ENCODE results near the gene CERS3.

Gene CERS3

GRCh38 chr15:100528833-100529428 lies at the start of gene CERS3:
Gene CERS3, minus strand, starts transcription at chr15:100528950. Its CDS starts 27,101 bp downstream, at chr15:100501849.
- no peak for DNase-seq

DNA sequence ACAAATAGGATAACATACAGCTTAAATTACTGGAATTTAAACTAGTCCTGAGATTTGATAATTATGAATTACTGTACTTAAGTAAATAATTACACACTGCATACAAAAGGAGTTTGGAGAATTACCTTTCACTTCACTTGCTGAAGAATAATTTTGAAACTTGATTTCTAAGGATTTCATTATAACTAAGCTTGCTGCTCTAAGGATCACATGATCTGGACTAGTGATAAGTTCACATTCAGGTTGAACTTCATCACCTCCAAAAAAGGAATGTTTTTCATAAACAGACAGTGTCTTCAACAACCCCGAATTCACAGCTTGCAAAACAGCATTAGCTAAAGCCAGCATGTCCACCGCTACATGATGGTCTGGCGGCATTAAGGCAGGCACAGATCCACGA lies 44.8 kb upstream of the CERS3 start:
- no peak for DNase-seq

GRCh38 chr15:100572362-100572983 lies 43.7 kb upstream of the CERS3 start:
- DNase-seq = no peak

- no peak for DNase-seq
These were observed 42.9 kb upstream of the CERS3 start for GRCh38 chr15:100571592-100572167.

DNA sequence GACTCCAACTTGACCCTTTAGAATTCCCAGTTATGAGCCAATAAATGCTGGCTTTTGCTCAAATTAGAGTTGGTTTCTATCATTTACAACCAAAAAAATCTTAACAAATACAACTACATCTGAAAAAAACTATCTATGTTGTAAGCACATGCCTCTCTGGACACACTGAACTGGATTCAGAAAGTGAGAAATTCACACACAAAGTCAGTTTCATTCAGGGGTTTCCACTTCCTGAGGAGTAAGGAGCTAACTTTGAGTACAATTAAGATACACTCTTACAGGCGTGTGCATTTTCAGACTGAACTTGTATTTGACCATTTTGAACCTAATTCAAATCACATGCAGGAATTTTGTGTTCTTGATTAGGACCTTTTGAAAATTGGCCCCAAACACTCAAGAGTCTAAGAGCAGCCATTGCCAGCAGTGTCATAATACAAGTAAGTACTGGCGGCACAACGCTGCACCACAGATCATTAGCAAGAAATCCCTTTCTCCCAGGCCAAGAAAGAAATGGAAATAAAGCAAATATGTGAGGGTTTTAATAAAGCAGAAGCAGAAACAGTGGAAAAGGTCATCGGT lies 42.1 kb upstream of the CERS3 start:
- no peak for DNase-seq

DNA sequence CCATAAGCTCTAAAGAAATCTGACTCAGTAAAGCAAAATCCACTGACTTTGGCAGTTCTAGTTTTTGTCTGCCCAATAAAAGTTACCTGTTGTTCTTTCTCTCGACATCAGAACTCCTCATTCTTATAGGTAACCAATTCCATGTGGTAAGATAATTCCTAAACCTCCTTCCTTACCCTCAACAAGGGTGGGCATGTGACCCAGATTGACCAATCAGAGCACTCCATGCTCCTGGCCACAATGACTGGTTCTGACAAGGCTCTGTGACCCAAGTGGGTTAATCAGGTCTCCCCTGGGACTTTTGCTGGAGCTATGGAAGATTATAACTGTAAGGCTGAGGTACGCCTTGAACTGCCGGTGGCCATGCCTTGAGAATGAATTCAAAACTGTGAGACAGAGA lies 41.5 kb upstream of the CERS3 start:
- no peak for DNase-seq

- DNase-seq = no peak
These were observed 40.6 kb upstream of the CERS3 start for GRCh38 chr15:100569391-100569790.

GRCh38 chr15:100566850-100567628 lies 38.3 kb upstream of the CERS3 start:
- no peak for DNase-seq

- no peak for DNase-seq
These were observed 36.8 kb upstream of the CERS3 start for GRCh38 chr15:100565591-100565990.

- no peak for DNase-seq
These were observed 31.6 kb upstream of the CERS3 start for GRCh38 chr15:100560323-100560722.

GRCh38 chr15:100559330-100559729 lies 30.6 kb upstream of the CERS3 start:
- DNase-seq = no peak

DNA sequence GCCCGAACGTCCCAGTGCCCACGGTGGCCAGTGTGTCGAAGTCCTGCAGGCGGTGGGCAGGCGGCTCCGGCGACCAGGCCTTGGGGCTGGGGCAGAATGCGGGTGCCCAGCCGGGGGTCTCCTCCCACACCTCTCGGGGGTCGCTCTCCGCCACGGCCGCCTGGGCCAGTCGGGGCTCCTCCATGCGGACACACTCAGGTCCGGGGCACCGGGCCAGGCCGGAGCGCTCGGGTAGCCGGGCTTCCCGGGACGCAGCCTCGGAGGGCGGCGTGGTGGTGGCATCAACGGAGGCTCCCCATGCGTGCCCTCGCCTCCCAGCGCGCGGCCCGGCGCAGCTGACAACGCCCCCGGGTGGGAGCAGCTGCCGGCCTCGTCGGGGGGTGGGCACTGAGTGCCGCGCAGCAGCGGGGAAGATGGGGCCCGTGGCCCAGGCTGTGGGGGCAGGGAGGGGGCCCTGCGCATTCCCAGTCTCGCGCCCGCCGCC lies 30.1 kb upstream of the CERS3 start:
- DNase-seq = no peak

DNA sequence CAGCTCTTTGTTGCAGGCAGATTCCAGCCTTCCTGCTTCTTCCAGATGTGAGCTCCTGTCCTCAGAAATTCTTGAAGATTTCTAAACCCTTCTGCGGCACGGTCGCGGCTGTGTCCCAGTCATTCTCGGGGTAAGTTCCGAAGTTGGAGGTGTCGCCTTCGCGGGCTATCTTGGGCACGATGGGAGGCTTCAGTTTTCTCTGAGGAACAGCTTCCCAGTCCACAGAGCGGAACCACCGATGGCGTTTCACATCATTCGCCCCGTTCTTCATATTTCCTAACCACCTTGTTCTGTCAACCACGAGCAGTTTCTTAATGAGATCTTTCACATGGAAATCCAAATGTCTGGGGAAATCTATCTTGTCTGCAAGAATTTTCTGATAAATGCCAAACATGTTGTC lies 24.7 kb upstream of the CERS3 start:
- DNase-seq = no peak

- no peak for DNase-seq
These were observed 19.2 kb upstream of the CERS3 start for GRCh38 chr15:100547961-100548360.

GRCh38 chr15:100544946-100545345 lies 16.2 kb upstream of the CERS3 start:
- DNase-seq = no peak

DNA sequence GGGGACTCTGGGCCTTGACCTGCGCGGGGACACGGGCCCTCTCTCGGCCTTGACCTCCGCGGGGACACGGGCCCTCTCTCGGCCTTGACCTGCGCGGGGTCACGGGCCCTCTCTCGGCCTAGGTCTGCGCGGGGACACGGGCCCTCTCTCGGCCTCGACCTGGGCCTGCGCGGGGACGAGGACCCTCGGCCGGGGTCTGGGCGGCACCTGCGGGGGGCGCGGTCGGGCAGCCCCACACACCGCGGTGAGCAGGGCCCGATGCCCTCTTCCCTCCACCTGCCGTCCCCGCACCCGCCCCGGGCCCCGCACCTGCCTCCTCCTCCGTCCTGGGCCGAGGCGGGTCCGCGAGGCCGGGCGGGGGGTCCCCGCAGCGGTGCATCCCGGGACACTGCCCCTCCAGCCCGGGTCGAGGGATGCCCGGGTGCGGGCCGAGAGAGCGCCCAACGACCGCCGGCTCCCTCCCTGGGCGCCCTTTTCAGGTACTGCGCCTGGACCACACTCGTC lies 15.6 kb upstream of the CERS3 start:
- DNase-seq = no peak

DNA sequence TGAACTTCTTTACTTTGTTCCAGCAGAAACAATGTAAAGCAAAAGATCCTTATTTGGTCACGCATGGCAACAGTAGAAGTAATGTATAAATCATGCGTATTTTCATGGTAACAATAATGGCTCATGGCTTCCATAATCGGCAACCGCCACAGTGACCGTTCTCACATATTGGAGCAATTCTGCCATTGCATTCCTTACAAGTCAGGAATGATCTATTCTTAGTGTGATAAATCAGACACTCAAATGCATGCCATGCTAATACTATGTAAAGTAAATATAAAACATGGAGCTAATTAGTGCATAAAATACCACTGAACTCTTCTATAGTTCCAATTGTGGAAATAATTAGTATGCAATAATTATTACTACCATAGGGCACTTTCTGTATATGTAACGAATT lies 13.5 kb upstream of the CERS3 start:
- DNase-seq = no peak

- DNase-seq = no peak
These were observed 8.6 kb upstream of the CERS3 start for GRCh38 chr15:100537331-100537730.

DNA sequence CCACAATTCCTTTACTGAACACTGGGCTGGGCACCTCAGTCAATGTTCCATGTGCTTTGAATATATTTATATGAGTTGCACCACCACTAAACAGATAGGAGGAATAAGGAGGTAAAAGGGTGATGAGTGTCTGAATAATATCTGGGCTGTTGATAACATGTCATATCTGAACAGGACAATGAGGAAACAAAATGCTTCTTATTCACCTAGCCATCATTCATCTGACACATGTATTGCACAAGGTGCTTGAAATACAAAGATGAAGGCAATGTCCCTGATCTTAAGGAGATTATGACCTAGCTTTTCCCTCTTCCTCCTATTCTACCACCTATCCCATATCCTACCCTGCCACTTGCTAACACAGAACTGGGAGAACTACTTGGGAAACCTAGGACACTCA lies 8.0 kb upstream of the CERS3 start:
- DNase-seq = no peak

DNA sequence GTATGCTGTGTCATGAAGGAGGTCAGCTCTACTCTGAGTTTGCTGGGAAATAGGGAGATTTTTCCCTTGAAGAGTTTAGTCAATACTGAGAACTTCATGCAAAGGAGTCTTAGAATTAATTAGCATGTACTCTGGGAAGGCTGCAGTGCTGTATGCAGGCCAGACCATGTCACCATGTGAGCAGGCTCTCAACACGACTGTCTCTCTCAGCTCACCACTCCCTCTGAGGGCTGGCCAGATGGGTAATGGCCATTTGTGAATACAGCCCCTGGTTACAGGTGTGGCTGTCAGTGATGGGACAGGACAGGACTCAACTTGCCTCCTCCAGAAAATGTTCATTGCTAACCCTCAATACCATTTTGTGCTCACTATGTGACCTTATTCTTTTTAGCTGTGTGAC lies 5.1 kb upstream of the CERS3 start:
- DNase-seq = no peak

- no peak for DNase-seq
These were observed 3.1 kb upstream of the CERS3 start for GRCh38 chr15:100531823-100532327.

DNA sequence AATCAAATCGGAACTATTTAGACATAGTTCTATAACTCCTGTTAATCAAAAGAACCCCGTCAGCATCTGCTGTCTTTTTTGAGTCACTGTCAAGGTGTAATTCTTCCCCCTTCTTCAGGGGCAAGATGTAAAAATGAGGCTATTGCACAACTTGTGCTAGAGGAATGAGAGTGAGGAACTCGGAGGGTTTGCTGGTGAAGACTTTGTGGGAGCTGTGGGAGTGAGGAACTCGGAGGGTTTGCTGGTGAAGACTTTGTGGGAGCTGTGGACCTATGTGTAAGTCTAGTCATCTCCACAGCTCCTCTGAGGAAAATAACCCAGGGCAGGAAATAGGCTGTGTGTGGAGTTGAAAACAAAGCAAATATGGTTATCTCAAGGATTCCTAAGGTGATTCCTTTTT lies 2.5 kb upstream of the CERS3 start:
- no peak for DNase-seq

- DNase-seq = no peak
These were observed 806 bp upstream of the CERS3 start for GRCh38 chr15:100529556-100529955.

All from stimulated activated CD4-positive, alpha-beta T cell treated with anti-CD3 and anti-CD28 coated beads, Interleukin-15, amount 100 ng/mL, for 24 hours (primary cell).